ENCODE results near the gene PLXNC1. TPM values are rescaled to one million over a fixed set of nuclear protein-coding genes. Genes with fewer than 3 reads are reported as not detected.

PLXNC1 gene
- total RNA-seq, 1 donor from 2014 or later: 14.2 TPM

DNA sequence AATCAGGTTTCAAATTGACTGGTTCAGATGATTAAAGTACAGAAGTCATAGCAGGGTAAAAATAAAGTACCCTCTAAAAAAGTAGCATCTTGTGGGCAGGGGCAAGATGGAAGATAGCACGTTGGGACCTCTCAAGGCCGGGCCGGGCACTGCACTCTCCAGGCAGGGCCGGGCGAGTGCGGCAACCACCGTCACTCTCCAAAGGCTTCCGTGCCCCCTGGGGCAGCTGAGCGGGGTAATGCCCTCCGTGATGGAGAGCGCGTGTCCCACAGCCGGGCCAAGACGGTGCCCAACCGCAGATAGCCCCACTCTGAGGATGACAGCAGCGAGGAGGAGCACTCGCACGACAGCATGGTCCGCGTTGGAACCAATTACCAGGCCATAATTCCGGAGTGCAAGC is 8.6 kb upstream of the PLXNC1 start:
- no peak for DNase-seq (ENCODE audit: extremely low spot score in 2 of 2)
- no peaks in the 10 kb centered on the region for H3K27me3 ChIP-seq
- H3K36me3 ChIP-seq: no peaks in the 10 kb centered on the region
- no peaks in the 10 kb centered on the region for H3K4me1 ChIP-seq
- no peak overlapping the region for H3K4me3 ChIP-seq
- TF ChIP-seq POLR2A (IDR thresholded peaks at IDR 0.05): no peak
- TF ChIP-seq POLR2AphosphoS5 (IDR thresholded peaks at IDR 0.05; ENCODE audit: insufficient read depth in 1 of 2, low read depth in 1 of 2): no peak
- TF ChIP-seq, protein P1, sequence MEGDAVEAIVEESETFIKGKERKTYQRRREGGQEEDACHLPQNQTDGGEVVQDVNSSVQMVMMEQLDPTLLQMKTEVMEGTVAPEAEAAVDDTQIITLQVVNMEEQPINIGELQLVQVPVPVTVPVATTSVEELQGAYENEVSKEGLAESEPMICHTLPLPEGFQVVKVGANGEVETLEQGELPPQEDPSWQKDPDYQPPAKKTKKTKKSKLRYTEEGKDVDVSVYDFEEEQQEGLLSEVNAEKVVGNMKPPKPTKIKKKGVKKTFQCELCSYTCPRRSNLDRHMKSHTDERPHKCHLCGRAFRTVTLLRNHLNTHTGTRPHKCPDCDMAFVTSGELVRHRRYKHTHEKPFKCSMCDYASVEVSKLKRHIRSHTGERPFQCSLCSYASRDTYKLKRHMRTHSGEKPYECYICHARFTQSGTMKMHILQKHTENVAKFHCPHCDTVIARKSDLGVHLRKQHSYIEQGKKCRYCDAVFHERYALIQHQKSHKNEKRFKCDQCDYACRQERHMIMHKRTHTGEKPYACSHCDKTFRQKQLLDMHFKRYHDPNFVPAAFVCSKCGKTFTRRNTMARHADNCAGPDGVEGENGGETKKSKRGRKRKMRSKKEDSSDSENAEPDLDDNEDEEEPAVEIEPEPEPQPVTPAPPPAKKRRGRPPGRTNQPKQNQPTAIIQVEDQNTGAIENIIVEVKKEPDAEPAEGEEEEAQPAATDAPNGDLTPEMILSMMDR (IDR thresholded peaks at IDR 0.05): no peak
- intact Hi-C loops (cut with DNase I): loop anchor here (5.0 kb wide), 1 partner anchor 392 kb away; no protein-coding TSS in a partner anchor
- no peaks in the 10 kb centered on the region for H3K9me3 ChIP-seq
- no peak overlapping the region for H3K27ac ChIP-seq

- intact Hi-C loops (cut with DNase I): loop anchor here (5.0 kb wide), 1 partner anchor 392 kb away; no protein-coding TSS in a partner anchor
- Histone ChIP-seq H3K4me3 (no peak overlapping the region), H3K27ac (no peak overlapping the region), H3K27me3 (no peaks in the 10 kb centered on the region), H3K4me1 (no peaks in the 10 kb centered on the region), H3K9me3 (no peaks in the 10 kb centered on the region), H3K36me3 (no peaks in the 10 kb centered on the region)
- TF ChIP-seq, protein P1 (IDR thresholded peaks at IDR 0.05): no peak
- TF ChIP-seq POLR2AphosphoS5 (IDR thresholded peaks at IDR 0.05; ENCODE audit: insufficient read depth in 1 of 2, low read depth in 1 of 2): no peak
- TF ChIP-seq POLR2A (IDR thresholded peaks at IDR 0.05): no peak
- DNase-seq (ENCODE audit: extremely low spot score in 2 of 2): no peak
These were observed 7.8 kb upstream of the PLXNC1 start for GRCh38 chr12:94140556-94140955.

DNA sequence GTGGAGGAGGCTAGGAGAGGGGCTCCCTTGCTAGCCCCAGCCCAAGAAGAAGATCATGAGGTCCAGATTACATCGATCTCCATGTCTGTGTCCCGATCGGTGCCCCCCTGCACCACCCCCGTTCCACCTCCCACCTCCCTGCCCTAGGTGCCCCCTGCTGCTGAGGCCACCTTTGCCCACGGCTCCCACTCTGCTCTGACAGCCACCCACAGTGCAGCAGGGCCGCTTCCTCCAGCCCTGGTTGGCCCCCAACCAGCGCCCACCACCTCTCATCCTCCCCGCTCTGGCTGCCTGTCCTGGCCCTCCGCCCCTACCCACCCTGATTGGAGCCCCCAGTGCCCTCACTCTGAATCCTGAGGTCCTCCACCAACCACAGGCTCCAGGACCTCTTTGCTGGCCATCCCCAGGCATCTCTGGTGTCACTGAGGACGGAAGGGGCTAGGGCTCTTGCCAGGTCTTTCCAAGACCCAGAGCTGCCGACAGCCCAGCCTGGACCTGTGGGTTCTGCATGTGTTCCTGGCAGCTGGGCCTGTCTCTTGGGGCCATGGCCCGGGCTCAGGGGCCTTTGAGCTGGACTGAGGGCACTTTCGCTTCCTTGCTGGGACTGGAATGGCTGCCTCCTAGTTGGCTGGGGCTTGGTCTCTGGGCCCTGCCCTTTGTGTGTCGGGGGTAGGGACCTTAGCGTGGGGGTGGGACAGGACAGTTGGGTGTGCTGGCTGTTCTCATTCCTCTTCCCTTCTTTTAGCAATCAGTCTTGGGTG is 7.2 kb upstream of the PLXNC1 start:
- Histone ChIP-seq H3K9me3 (no peaks in the 10 kb centered on the region), H3K36me3 (no peaks in the 10 kb centered on the region), H3K4me1 (no peaks in the 10 kb centered on the region), H3K27ac (no peak overlapping the region), H3K4me3 (no peak overlapping the region), H3K27me3 (no peaks in the 10 kb centered on the region)
- no peak for DNase-seq (ENCODE audit: extremely low spot score in 2 of 2)
- intact Hi-C loops (cut with DNase I): loop anchor here (5.0 kb wide), 1 partner anchor 391 kb away; no protein-coding TSS in a partner anchor
- no peak for TF ChIP-seq POLR2A (IDR thresholded peaks at IDR 0.05)
- TF ChIP-seq, protein P1 (IDR thresholded peaks at IDR 0.05): no peak

- Histone ChIP-seq H3K4me3 (no peak overlapping the region), H3K27me3 (no peaks in the 10 kb centered on the region), H3K27ac (no peak overlapping the region), H3K36me3 (no peaks in the 10 kb centered on the region), H3K4me1 (no peaks in the 10 kb centered on the region), H3K9me3 (no peaks in the 10 kb centered on the region)
- TF ChIP-seq, protein P1 (IDR thresholded peaks at IDR 0.05): no peak
- TF ChIP-seq POLR2AphosphoS5 (IDR thresholded peaks at IDR 0.05; ENCODE audit: insufficient read depth in 1 of 2, low read depth in 1 of 2): no peak
- no peak for TF ChIP-seq POLR2A (IDR thresholded peaks at IDR 0.05)
- no peak for DNase-seq (ENCODE audit: extremely low spot score in 2 of 2)
- intact Hi-C loops (cut with DNase I): loop anchor here (5.0 kb wide), 1 partner anchor 390 kb away; no protein-coding TSS in a partner anchor
These were observed 6.5 kb upstream of the PLXNC1 start for GRCh38 chr12:94141892-94142291.

DNA sequence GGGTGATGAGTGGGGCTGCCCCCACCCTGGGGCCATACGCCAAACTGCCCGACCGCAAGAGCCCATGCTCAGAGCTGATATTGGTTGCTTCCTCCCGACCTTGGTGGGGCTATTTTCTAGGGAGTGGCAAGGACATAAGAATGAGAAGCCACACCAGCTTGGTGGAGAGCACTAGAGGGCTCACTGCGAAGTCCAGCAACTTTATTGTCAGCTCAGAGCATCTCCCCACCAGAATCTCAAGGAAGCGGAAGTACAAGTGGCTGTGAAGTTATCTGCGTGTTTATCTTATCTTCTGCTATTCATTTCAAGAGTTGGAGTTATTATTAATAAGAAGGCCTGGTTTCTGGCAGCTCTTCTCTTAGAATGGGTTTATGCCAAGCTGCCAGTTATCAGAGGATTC is 4.9 kb upstream of the PLXNC1 start:
- H3K4me1 ChIP-seq: peaks cover 8% of the 10 kb centered on the region
- TF ChIP-seq, protein P1 (IDR thresholded peaks at IDR 0.05): no peak
- no peak for TF ChIP-seq POLR2A (IDR thresholded peaks at IDR 0.05)
- TF ChIP-seq POLR2AphosphoS5 (IDR thresholded peaks at IDR 0.05; ENCODE audit: insufficient read depth in 1 of 2, low read depth in 1 of 2): no peak
- H3K27ac ChIP-seq: no peak overlapping the region
- DNase-seq (ENCODE audit: extremely low spot score in 2 of 2): no peak
- H3K4me3 ChIP-seq: no peak overlapping the region
- intact Hi-C loops (cut with DNase I): loop anchor here (5.0 kb wide), 1 partner anchor 389 kb away; no protein-coding TSS in a partner anchor
- H3K27me3 ChIP-seq: no peaks in the 10 kb centered on the region
- no peaks in the 10 kb centered on the region for H3K9me3 ChIP-seq
- no peaks in the 10 kb centered on the region for H3K36me3 ChIP-seq
